Kidney capillary endothelial cell (primary cell): Measurements from ENCODE around the gene VPS54.
"Not testable (repeated sequence)": the region's sequence is repeated elsewhere in the genome, so short reads cannot be mapped to it uniquely, and the experiment has no call there.

Experiments
- DNase-seq: peaks from one replicate; pipeline ENCODE4 v3.0.0-alpha.2; 2018; ENCODE audit warnings: low spot score

The VPS54 gene

DNA sequence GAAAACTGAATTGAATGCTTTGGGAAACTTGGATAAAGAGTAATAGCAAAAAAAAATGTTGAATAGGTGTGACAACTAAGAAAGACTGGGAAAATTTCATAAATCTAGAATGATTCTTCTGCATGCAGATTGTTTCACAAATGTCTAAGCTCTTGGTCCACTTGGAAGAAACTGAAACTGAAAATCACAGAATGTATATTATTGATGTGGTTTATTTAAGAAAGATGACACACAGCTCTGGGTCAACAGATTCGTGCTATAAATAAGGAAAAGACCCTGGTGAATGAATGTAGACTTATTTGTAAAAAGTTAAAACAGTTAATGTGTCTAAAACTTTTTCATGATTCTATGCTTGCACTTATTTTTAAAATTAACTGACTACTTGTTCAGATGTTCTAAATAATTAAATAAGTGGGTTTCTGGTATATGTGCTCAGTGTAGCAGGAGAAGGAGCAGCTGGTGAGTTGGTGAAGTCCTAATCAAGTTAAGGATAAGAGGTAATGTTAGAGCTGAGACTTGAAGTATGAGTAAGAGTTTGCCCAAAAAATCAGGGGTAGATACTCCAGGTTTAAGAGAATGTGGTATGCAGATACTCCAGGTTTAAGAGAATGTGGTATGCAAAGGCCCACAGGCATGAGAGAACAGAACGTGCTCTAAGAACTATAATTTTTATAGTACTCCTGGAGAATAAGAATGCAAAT, 153.1 kb downstream of the VPS54 start:
- no peak for DNase-seq

DNA sequence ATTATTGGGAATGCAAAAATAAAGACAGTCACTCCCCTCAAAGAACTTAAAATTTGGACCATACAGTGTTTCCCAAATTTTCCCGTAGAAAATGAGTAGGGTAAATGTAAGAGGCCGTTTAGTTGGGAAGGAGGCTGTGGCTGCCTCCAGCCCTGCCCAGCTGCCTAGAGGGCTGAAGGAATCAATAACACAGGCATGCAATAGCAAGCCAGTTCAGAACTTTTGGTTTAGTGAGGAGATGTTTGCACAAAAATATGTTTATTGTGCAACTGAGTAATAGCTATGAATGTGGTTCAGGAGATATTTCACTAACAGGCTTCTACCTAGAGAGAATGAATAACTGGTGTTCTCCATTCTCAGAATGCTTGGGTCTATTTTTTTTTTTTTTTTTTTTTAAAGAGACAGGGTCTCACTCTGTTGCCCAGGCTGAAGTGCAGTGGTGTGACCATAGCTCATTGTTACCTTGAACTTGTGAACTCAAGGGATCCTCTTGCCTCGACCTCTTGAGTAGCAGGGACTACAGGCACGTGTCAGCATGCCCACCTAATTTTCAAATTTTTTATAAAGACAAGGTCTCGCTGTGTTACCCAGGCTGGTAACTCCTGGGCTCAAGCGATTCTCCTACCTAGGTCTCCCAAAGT, 153.9 kb downstream of the VPS54 start:
- no peak for DNase-seq

DNA sequence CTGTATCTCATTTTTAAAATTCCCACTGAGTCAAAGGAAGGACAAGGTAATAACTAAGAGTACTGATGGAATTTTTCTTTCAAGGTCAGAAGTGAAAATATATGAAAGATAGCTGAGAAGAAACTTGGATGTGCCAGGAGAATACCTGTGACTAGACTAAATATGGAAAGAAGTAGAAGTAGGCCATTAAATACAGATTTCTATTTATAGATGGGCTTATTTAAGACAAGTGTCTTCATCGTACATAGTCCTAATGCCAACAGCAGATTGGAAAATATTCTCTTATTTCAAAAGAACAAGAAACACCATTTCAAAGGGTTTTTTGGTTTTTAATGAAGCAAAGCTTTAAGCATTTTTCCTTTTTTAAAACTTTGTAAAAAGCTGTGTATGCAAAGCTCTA, 155.5 kb downstream of the VPS54 start:
- DNase-seq, result no peak

DNA sequence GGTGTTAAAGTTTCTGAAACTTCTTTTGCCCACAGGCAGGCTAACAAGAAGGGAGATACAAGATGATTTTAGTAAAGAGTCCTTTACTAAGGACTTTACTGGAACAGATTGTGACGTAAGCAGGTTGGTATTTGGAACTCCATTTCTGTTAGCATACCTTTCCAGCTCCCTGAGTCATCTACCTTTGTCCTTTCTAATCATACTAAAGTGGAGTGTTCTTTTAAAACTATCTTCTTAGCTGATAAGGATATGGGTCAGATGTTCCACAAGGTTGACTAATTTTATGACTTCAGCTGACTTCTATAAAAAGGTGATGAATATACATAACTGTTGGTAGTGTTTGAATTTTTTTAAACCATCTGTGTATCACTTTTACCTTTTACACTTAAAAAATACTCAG, 156.4 kb downstream of the VPS54 start:
- DNase-seq, result no peak

DNA sequence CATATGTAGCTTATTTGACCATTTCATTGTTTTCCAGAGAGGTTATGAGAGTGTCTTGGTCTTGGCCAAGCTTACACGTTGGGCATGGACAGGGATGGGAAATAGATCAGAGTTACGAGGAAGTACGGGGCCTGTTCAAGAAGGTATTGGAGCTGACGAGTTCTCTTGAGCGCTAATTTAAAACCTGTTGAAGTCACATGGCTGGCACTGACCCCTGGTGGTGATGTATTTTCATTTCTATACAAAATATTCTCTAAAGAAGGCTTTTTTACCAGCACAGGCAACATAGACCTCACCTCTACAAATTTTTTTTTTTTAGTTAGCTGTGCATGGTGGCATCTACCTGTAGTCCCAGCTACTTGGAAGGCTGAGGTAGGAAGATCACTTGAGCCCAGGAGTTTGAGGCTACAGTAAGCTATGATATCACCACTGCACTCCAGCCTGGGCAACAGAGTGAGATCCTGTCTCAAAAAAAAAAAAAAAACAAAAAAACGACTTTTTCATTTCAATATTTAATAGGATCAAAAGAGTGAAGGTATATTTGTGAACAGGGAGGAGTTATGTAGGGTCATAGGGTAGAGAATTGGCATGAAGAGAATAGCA, 157.9 kb downstream of the VPS54 start:
- DNase-seq, result peak; percentile 55

DNA sequence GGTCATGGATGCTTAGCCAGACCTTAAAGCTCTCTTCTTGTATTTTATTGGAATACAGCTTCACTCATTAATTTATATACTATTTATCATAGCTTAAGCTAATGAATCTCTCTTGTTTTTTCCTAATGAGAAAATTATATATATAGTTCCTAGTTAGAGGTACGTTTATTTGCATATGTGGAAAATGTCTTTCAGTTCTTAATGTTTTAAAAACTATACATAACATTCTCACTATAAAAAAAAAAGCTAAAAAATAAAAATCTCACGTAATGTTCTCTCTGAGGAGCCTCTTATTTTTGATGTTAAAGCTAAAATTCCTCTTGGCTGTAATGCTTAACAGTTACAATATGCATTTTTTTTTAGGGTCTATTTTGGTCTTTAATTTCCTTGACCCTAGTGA, 160.9 kb downstream of the VPS54 start:
- DNase-seq, result no peak

DNA sequence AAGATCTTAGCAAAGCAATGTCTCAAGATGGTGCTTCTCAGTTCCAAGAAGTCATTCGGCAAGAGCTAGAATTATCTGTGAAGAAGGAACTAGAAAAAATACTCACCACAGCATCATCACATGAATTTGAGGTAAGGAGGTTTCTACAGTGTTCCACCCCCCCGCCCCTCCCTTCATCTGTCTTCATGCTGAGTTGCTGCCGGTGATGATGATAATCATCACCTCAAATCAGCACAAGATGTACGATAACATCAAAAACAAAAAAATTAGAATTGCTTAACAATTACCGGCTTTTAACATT, 163.0 kb downstream of the VPS54 start:
- no peak for DNase-seq

DNA sequence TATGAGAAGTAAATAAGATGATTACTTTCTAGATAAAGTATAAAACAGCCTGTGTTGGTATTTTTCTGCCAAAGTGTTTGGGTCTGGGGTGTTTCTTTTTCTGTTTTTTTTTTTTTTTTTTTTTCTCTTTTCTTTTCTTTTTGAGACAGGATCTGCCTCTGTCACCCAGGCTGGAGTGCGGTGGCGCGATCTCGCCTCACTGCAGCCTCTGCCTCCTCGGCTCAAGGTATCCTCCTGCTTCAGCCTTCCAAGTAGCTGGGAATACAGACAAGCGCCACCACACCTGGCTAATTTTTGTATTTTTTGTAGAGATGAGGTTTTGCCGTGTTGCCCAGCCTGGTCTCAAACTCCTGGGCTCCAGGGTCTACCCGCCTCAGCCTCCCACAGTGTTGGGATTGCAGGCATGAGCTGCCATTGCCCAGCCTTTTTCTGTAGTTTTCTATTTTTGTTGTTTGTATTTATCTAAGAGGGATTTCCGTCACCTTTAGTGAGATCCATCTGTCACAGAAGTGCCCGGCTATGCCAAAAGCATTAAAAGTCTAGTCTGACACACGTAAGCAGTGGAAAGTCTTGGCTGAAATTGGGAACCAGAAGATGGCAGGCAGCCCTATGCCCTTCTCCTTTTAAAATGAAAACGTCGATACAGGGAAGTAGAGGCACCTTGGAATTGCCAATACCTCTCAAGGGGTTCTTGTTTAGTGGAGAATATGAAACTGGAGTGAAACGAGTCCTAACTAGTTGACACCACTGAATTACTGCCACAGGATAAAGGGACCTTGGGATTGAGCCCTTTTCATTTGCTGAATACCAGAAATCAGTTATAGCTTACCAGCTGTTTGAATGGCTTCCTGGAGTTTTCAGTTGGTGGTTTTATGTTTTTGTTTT, 163.6 kb downstream of the VPS54 start:
- DNase-seq, result no peak

DNA sequence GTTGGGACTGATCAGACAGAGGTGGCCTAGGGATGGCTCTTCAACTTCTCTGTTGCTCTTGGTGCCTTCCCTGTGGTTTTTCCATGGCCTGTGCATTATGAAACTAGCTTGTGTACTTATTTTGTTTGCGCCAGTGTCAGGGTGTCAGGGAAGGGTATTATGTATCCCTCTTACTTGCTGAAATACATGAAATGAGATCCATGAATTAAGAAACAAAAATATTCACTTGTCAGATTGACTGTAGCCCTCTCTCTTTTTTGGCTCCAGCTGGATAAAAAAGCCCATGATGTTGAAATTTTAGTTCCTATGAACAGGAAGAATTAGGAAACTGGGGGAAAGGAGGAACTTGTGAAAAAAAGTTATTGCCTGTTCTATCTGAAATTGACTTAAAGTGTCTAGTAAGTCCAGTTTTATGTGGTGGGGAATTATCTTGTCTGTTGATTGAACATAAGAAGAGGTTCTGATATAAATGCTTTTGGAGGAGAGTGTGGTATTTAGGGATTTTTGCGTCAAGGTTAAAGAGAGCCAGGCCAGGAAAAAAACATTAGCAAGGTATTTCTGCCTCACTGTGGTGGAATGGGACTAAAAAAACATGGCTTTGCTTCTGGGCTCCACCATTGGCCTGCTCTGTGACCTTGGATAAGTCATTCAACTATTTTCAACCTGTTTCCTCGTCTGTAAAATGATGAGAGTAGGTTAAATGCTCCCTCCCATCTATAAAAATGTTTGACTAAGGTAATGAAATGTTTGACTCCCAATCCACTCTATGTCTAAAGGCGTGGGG, 165.5 kb downstream of the VPS54 start:
- DNase-seq, result no peak

DNA sequence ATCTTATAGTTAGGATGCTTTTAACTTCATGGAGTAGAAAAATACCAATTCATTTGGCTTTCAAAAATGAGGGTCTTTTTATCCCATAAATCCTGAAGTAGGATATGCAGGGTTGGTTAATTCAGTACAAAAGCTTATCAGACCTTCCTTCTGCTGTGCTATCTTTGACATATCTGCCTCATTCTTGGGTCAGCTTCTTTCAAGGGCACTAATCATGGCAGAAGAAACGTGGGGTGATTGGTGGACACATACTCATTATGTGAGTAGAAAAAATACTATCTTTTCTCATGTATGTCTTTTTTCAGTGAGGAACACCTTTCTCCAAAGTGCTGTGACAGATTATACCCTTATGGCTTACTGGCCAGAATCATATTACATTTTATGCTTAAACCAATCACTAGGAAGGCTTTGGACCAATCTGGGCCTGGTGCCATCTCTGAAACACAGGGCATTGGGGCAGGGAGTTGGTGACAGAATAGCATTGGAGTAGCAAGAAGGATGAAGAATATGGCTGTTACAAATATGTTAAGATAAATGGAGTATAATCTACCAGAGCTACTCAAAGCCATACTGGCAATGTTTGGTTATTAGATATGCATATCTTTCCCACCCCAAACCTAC, 167.4 kb downstream of the VPS54 start:
- DNase-seq, result no peak

DNA sequence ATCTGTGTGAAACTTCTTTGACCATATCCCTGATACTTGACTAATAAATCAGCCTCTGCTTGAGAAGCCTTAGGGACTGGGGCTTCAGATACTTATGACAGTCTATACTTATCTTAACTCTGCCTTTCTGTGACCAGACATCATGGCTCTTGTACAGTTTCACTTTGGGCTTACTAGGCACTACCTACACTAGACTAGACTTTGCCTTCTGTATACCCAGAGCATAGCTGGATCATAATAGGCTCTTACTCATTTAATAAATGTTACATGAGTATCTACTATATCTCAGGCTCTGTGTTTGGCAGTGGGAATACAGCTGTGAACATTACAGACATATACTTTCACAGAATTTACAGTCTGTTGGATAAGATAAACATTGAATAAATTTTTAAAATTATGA, 168.6 kb downstream of the VPS54 start:
- DNase-seq, result no peak

DNA sequence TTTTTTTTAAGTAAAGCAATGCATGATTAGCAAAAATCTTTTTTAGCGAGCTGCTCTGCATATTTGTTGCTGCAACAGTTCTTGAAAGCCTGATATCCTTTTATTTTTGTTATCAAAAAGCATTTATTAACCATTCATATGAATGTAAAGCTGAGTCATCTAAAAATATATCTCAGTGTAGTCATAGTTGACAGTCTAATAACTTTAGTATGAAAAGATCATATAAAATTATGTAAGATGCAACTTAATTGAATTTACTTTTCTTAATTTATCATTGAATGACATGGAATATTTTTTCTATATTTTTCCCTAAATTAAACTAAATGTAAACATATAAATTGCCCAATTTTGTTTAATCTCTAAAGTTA, 169.0 kb downstream of the VPS54 start:
- DNase-seq, result no peak

DNA sequence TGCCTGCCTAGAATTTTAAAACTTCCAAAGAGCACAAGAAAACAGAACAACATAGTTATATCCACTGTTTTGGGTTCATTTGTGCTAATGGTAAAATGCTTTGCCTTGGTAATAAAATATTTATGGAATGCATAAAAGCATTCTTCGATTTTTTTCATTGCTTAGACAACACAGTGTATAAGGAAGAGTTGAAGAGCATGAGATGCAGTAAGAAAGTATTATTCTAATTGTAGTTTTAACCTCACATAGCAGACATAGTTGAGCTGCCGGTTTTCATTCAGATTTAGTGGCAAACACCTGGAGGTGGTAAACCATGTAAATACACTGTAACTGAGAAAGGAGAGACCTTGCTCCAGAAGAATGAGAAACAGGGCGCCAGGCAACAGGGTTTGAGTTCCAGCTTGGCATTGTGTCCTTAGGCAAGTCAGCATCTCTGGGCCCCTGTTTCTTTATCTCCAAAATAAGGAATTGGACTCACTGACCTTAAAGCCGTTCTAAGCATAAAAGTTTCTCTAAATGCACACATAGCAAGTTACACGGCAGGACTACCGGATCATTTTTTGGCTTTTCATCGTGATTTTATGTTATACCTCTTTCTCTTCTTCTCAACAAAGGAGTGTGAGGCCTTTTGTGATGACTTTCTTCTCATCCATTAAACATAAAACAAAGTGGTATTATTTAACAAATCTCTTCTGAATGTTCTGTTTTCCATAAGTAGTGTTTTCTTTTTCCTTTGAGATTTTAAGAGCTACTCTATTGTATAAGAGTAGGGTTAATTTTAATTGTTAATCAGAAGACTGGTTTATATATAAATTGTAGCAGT, 169.6 kb downstream of the VPS54 start:
- DNase-seq, result no peak

DNA sequence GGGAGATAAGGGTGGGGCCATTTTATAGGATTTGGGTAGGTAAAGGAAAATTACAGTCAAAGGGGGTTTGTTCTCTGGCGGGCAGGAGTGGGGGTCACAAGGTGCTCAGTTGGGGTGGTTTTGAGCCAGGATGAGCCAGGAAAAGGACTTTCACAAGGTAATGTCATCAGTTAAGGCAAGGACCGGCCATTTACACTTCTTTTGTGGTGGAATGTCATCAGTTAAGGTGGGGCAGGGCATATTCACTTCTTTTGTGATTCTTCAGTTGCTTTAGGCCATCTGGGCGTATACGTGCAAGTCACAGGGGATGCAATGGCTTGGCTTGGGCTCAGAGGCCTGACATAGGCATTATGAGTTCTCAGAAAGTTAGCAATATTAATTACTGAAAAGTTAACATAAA, 171.7 kb downstream of the VPS54 start:
- DNase-seq, result not testable (repeated sequence)

DNA sequence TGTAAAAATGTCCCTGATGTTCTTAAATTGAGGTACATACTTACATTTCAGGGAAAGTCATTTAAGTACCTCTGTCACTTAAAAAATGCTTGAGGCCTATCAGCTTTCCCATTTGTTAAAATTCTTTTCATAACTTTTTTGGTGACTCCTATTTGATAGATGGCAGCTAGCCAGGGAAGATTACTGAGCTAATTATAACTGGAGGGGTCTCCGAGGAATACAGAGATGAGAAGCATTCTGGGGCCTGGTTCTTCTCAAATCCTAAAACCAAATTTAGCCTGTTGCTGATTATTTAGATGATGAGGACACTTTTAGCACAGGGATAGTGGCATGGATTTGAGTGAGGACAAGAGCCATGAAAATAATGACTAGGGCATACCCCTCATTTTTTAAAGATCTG, 172.7 kb downstream of the VPS54 start:
- DNase-seq, result no peak

DNA sequence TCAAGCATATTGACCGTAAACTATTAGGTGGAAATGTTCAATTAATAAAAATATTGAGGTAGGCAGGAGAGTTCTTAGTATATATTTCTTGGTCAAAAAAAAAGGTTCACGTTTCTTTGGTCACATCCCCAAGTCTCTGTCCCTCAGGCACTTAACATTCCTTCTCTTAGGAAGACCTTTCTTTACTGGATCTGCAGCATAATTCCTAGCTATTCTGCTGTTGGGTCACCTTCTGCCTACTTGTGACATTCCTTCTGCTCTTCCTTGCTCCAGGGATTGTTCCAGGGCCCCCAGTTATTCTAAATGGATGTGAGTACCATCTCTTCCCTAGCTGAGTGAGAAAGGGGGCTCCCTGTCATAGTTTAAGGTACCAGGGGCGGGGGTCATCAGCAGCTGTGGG, 173.4 kb downstream of the VPS54 start:
- no peak for DNase-seq

DNA sequence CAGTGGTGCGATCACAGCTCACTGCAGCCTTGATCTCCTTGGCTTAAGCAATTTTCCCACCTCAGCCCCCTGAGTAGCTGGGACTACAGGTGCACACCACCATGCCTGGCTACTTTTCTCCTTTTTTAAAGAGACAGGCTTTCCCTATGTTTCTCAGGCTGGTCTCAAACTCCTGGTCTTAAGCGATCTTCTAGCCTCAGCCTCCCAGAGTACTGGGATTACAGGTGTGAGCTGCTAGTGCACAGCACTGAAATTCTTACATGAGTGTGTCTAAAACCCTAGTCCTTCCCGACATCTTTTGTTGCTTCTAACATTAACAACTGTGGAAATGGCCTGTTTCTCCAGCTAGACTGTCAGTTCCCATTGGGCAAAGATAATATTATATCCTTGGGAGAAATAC, 174.6 kb downstream of the VPS54 start:
- no peak for DNase-seq

DNA sequence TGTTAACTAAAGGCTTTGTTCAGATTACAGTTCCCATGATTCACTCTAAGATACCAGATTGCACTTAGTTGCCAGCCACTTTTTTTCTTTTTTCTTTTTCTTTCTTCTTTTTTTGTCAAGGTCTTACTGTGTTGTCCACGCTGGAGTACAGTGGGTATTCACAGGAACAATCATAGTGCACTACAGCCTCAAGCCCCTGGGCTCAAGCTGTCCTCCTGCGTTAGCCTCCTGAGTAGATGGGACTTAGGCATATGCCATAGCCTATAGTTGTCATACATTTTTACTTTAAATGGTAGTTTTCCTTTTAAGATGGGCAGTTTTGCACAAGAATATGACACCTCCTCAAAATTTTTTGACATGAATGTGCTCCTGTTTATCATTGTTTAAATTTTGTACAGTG, 175.4 kb downstream of the VPS54 start:
- DNase-seq, result no peak

DNA sequence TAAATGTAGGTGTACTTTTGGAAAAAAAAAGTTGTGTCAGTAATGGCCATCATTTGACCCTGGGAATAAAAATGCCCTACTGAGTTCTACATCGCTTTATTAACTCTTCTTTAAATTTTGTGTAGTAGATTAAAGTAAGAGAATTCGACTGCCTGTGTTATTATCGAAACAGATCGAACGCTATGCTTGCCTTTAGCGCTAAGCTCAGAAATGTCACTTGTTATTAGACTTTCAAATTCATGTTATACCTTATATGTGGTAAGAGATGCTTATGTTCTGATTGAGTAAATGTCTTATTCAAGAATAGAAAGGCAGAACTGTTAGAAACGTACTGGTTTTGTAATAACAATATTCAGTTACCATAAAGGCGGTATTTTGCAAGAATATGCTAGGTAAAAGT, 176.1 kb downstream of the VPS54 start:
- no peak for DNase-seq

DNA sequence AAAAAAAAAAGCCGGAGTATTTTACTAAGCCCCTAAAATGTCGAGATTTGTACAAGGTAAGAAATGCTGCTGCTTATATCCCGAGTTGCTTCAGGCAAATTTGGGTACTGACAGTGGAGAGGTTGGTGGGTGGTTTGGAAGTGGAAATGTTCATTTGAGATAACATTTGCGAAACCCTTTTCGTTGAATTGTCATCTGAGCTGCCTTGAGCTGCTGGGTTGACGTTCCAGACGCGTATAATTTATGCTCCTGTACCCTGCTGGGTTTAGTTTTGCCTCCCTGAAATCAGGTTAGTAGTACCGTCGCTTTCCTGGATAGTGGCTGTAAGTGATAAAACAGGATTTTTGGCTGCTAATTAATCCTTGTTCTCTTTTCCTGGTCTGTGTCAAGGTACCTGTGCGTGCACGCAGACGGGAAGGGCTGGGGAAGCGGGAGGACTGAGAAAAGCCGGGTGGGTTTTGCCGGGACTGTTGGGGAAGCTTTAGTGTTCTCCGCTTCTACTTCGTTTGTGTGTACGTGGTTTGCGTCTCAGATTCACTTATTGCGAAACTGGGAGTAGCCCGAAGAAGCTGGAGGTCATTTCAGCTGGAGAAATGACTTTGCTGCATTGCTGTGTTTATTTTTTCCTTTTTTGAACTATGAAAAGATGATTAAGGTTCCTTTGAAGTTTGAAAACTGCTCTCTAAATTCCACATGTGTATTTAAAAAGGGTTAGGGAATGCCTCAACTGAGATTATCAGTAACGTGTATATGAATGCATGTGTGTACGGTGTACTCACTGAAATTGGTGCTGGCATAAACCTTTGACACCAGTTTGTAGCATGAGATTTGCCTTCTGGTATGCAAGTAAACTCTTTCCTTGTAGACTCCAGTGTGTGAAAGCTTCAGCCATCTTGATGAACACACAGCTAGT, 176.8 kb downstream of the VPS54 start:
- peak; percentile 18 for DNase-seq
